ACC112 (cell line): Measurements from ENCODE around the gene ASB10.

Source experiments
- H2AFZ ChIP-seq: fragments of 200-600 bp; sonication (generic); one replicate; pipeline ENCODE4 v1.6.0; 2017; ENCODE audit warnings: antibody characterized with exemption, low read length; ENCODE audit not compliant: unreplicated experiment
- H3K27ac ChIP-seq: fragments of 200-600 bp; sonication (generic); 2 replicates; pipeline ENCODE4 v1.5.1; 2014; ENCODE audit warnings: low read depth, mild to moderate bottlenecking, antibody characterized with exemption, low read length, moderate library complexity
- H3K27me3 ChIP-seq: fragments of 200-600 bp; sonication (generic); 2 replicates; pipeline ENCODE4 v1.6.1; 2014; ENCODE audit warnings: mild to moderate bottlenecking, antibody characterized with exemption, low read length, moderate library complexity, mixed read lengths; ENCODE audit not compliant: insufficient read depth
- H3K36me3 ChIP-seq: fragments of 200-600 bp; sonication (generic); 2 replicates; pipeline ENCODE4 v1.6.1; 2016; ENCODE audit warnings: mild to moderate bottlenecking, antibody characterized with exemption, low read length, moderate library complexity, mixed read lengths; ENCODE audit not compliant: insufficient read depth
- H3K4me1 ChIP-seq: fragments of 200-600 bp; sonication (generic); one replicate; pipeline ENCODE4 v1.6.1; 2016; ENCODE audit warnings: low read length, mixed read lengths; ENCODE audit not compliant: insufficient read depth, unreplicated experiment, control insufficient read depth
- H3K4me3 ChIP-seq: fragments of 200-600 bp; sonication (generic); 2 replicates; pipeline ENCODE4 v1.5.1; 2014; ENCODE audit warnings: mild to moderate bottlenecking, low read depth, low read length
- H3K79me2 ChIP-seq: fragments of 200-600 bp; sonication (generic); one replicate; pipeline ENCODE4 v1.6.0; 2016; ENCODE audit warnings: low read length; ENCODE audit not compliant: control insufficient read depth, unreplicated experiment, insufficient read depth

ASB10 gene

GRCh38 chr7:151157645-151158329 lies 29.3 kb downstream of the ASB10 start:
- H3K79me2 ChIP-seq = no peaks in the 10 kb centered on the region
- no peaks in the 10 kb centered on the region for H3K36me3 ChIP-seq
- H3K4me1 ChIP-seq = no peaks in the 10 kb centered on the region
- H3K4me3 ChIP-seq = no peak overlapping the region
- peak overlapping the region; percentile 17 for H2AFZ ChIP-seq
- H3K27ac ChIP-seq = no peak overlapping the region
- peaks cover 32% of the 10 kb centered on the region for H3K27me3 ChIP-seq

- H2AFZ ChIP-seq = no peak overlapping the region
- no peaks in the 10 kb centered on the region for H3K79me2 ChIP-seq
- no peak overlapping the region for H3K4me3 ChIP-seq
- no peak overlapping the region for H3K27ac ChIP-seq
- H3K4me1 ChIP-seq = no peaks in the 10 kb centered on the region
- no peaks in the 10 kb centered on the region for H3K36me3 ChIP-seq
- H3K27me3 ChIP-seq = peaks cover 69% of the 10 kb centered on the region
Measured at GRCh38 chr7:151152643-151153513, 34.2 kb downstream of the ASB10 start.

GRCh38 chr7:151150388-151150787 lies 36.7 kb downstream of the ASB10 start:
- Histone ChIP-seq H3K27ac (no peak overlapping the region), H3K4me3 (no peak overlapping the region), H3K79me2 (no peaks in the 10 kb centered on the region), H3K4me1 (no peaks in the 10 kb centered on the region), H3K27me3 (peaks cover 62% of the 10 kb centered on the region), H2AFZ (no peak overlapping the region), H3K36me3 (no peaks in the 10 kb centered on the region)

- Histone ChIP-seq H3K27ac (no peak overlapping the region), H3K79me2 (no peaks in the 10 kb centered on the region), H3K36me3 (no peaks in the 10 kb centered on the region), H3K4me3 (no peak overlapping the region), H3K27me3 (peaks cover 52% of the 10 kb centered on the region), H3K4me1 (no peaks in the 10 kb centered on the region), H2AFZ (no peak overlapping the region)
Measured at GRCh38 chr7:151148319-151149259, 38.5 kb downstream of the ASB10 start.

- Histone ChIP-seq H3K27me3 (peaks cover 38% of the 10 kb centered on the region), H2AFZ (no peak overlapping the region), H3K4me3 (no peak overlapping the region), H3K79me2 (no peaks in the 10 kb centered on the region), H3K27ac (no peak overlapping the region), H3K36me3 (no peaks in the 10 kb centered on the region), H3K4me1 (no peaks in the 10 kb centered on the region)
Measured at GRCh38 chr7:151146761-151147160, 40.3 kb downstream of the ASB10 start.

GRCh38 chr7:151144387-151144786 lies 42.7 kb downstream of the ASB10 start:
- H3K27ac ChIP-seq = no peak overlapping the region
- no peak overlapping the region for H3K4me3 ChIP-seq
- H2AFZ ChIP-seq = no peak overlapping the region
- H3K36me3 ChIP-seq = no peaks in the 10 kb centered on the region
- peaks cover 14% of the 10 kb centered on the region for H3K27me3 ChIP-seq
- H3K79me2 ChIP-seq = no peaks in the 10 kb centered on the region
- no peaks in the 10 kb centered on the region for H3K4me1 ChIP-seq

- no peak overlapping the region for H3K27ac ChIP-seq
- H3K4me3 ChIP-seq = no peak overlapping the region
- H3K4me1 ChIP-seq = no peaks in the 10 kb centered on the region
- H2AFZ ChIP-seq = no peak overlapping the region
- peaks cover 4% of the 10 kb centered on the region; the same call in 1 of the 2 replicates for H3K27me3 ChIP-seq
- H3K36me3 ChIP-seq = no peaks in the 10 kb centered on the region
- H3K79me2 ChIP-seq = no peaks in the 10 kb centered on the region
Measured at GRCh38 chr7:151143261-151144015, 43.6 kb downstream of the ASB10 start.

GRCh38 chr7:151142686-151143040 lies 44.4 kb downstream of the ASB10 start:
- Histone ChIP-seq H3K4me3 (no peak overlapping the region), H3K27me3 (no peaks in the 10 kb centered on the region), H2AFZ (no peak overlapping the region), H3K27ac (no peak overlapping the region), H3K4me1 (no peaks in the 10 kb centered on the region), H3K36me3 (no peaks in the 10 kb centered on the region), H3K79me2 (no peaks in the 10 kb centered on the region)

- Histone ChIP-seq H2AFZ (no peak overlapping the region), H3K27me3 (no peaks in the 10 kb centered on the region), H3K4me1 (no peaks in the 10 kb centered on the region), H3K36me3 (no peaks in the 10 kb centered on the region), H3K79me2 (no peaks in the 10 kb centered on the region), H3K27ac (no peak overlapping the region), H3K4me3 (no peak overlapping the region)
Measured at GRCh38 chr7:151141855-151142685, 45.0 kb downstream of the ASB10 start.
